ENCODE results near the gene LRP10. TPM values are rescaled to one million over a fixed set of nuclear protein-coding genes. Genes with fewer than 3 reads are reported as not detected.

LRP10 gene
- polyA plus RNA-seq, 2 of the 4 experiments (the other 2 are of a cell fraction): 57.2 to 74.3 TPM

- DNase-seq (ENCODE audit: low read depth in 1 of 2, low spot score in 1 of 2) (no peak), FAIRE-seq (no peak), ATAC-seq (no peak)
- Histone ChIP-seq H3K4me2 (no peak overlapping the region), H3K4me1 (no peaks in the 10 kb centered on the region), H3K27ac (no peak overlapping the region), H3K9me3 (no peaks in the 10 kb centered on the region), H3K4me3 (no peak overlapping the region)
- ChIA-PET POLR2A (interaction anchor here (0.6 kb wide), 1 partner anchor 54 kb away, joined by 3 read pairs; no protein-coding TSS in a partner anchor), CTCF (interaction anchor here (0.6 to 14.1 kb wide), 8 partner anchors 8 to 288 kb away, joined by 3 to 195 read pairs (median 6); partner anchors contain the start of gene MRPL52)
- no peak for TF ChIP-seq BCL3 (IDR thresholded peaks at IDR 0.05)
- TF ChIP-seq FOSB (CRISPR knock-in tag; IDR thresholded peaks at IDR 0.05): no peak
- no peak for TF ChIP-seq RNF2 (IDR thresholded peaks at IDR 0.05; ENCODE audit: borderline replicate concordance, low read depth)
- TF ChIP-seq ZSCAN20 (CRISPR knock-in tag; IDR thresholded peaks at IDR 0.05): no peak
- TF ChIP-seq POLR2AphosphoS2 (conservative IDR thresholded peaks at IDR 0.05; ENCODE audit: low read length): no peak
- TF ChIP-seq HOXB5 (CRISPR knock-in tag; IDR thresholded peaks at IDR 0.05): no peak
- no peak for TF ChIP-seq HMGXB4 (CRISPR knock-in tag; IDR thresholded peaks at IDR 0.05; ENCODE audit: borderline replicate concordance)
- TF ChIP-seq HOXB13 (CRISPR knock-in tag; IDR thresholded peaks at IDR 0.05; ENCODE audit: low read depth): no peak
- TF ChIP-seq HDAC2 (IDR thresholded peaks at IDR 0.05): no peak
- no peak for TF ChIP-seq E2F6 (IDR thresholded peaks at IDR 0.05; ENCODE audit: borderline replicate concordance, low read depth)
- TF ChIP-seq PHF8 (IDR thresholded peaks at IDR 0.05; ENCODE audit: borderline replicate concordance, low read depth): no peak
- no peak for TF ChIP-seq ZFP36 (IDR thresholded peaks at IDR 0.05; ENCODE audit: borderline replicate concordance, partially characterized antibody)
- TF ChIP-seq HOXA7 (CRISPR knock-in tag; IDR thresholded peaks at IDR 0.05): no peak
- no peak for TF ChIP-seq JUN (IDR thresholded peaks at IDR 0.05)
- TF ChIP-seq TFCP2L1 (CRISPR knock-in tag; IDR thresholded peaks at IDR 0.05): no peak
- TF ChIP-seq MAX (IDR thresholded peaks at IDR 0.05): no peak
- 91% methylated on average over 18 of the region's 22 CpGs for WGBS (ENCODE audit: missing lambda C conversion rate)
Observed at GRCh38 chr14:22844221-22845102, 27.1 kb upstream of the LRP10 start.

DNA sequence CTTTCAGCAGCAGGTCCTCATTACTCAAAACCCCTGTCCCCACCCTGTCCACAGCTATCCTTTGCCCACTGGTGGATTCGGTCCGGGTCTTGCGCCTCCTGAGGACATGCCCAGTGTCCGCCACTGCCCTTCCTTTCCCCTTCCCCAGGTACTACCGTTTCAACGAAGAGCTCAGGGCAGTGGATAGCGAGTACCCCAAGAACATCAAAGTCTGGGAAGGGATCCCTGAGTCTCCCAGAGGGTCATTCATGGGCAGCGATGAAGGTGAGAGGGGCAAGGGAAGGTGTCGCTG, 26.5 kb upstream of the LRP10 start:
- no peak for DNase-seq (ENCODE audit: low read depth in 1 of 2, low spot score in 1 of 2)
- no peak for ATAC-seq
- FAIRE-seq: no peak
- Histone ChIP-seq H3K4me3 (no peak overlapping the region), H3K27ac (no peak overlapping the region), H3K4me2 (no peak overlapping the region), H3K9me3 (no peaks in the 10 kb centered on the region), H3K4me1 (no peaks in the 10 kb centered on the region)
- TF ChIP-seq JUN (IDR thresholded peaks at IDR 0.05) (no peak), FOSL2 (IDR thresholded peaks at IDR 0.05) (no peak), FOSL2 (CRISPR knock-in tag; IDR thresholded peaks at IDR 0.05) (no peak), MAZ (IDR thresholded peaks at IDR 0.05; ENCODE audit: borderline replicate concordance, low read depth, low read length) (no peak), CHD4 (IDR thresholded peaks at IDR 0.05; ENCODE audit: borderline replicate concordance) (no peak), RCOR1 (IDR thresholded peaks at IDR 0.05; ENCODE audit: low read depth, low read length) (no peak), RNF2 (IDR thresholded peaks at IDR 0.05; ENCODE audit: borderline replicate concordance, low read depth) (no peak), POLR2AphosphoS2 (conservative IDR thresholded peaks at IDR 0.05; ENCODE audit: low read length) (no peak), RARB (CRISPR knock-in tag; IDR thresholded peaks at IDR 0.05) (no peak), HOXB13 (CRISPR knock-in tag; IDR thresholded peaks at IDR 0.05; ENCODE audit: low read depth) (no peak), ESRRA (IDR thresholded peaks at IDR 0.05; ENCODE audit: borderline replicate concordance, low read length) (no peak), NPAS2 (CRISPR knock-in tag; IDR thresholded peaks at IDR 0.05; ENCODE audit: borderline replicate concordance) (no peak), KDM5A (IDR thresholded peaks at IDR 0.05) (no peak), EP300 (IDR thresholded peaks at IDR 0.05) (no peak)
- ChIA-PET CTCF (interaction anchor here (0.7 to 14.1 kb wide), 7 partner anchors 7 to 419 kb away, joined by 3 to 195 read pairs (median 8); partner anchors contain the start of gene MRPL52), POLR2A (interaction anchor here (0.6 kb wide), 1 partner anchor 55 kb away, joined by 3 read pairs; no protein-coding TSS in a partner anchor)
- WGBS (ENCODE audit: missing lambda C conversion rate): 81% methylated on average over 9 of the region's 9 CpGs

Data from A549 (cell line).